HUES6 (cell line): ENCODE measurements around the gene WNT1.

Experiments
- H3K27ac ChIP-seq: 2 replicates; pipeline ENCODE4 v1.7.0; 2013; ENCODE audit warnings: low read depth, mild to moderate bottlenecking, low read length, inconsistent platforms
- H3K27me3 ChIP-seq: 2 replicates; pipeline ENCODE4 v1.6.1; 2013; ENCODE audit warnings: low read length; ENCODE audit not compliant: control insufficient read depth, insufficient read depth
- H3K36me3 ChIP-seq: 2 replicates; pipeline ENCODE4 v1.6.1; 2013; ENCODE audit warnings: low read length; ENCODE audit not compliant: control insufficient read depth, insufficient read depth
- H3K4me1 ChIP-seq: 2 replicates; pipeline ENCODE4 v1.6.1; 2013; ENCODE audit warnings: low read length; ENCODE audit not compliant: control insufficient read depth, insufficient read depth
- H3K4me3 ChIP-seq: 2 replicates; pipeline ENCODE4 v1.5.1; 2013; ENCODE audit warnings: low read depth, low read length
- H3K9ac ChIP-seq: one replicate; pipeline ENCODE4 v1.6.1; 2013; ENCODE audit warnings: mild to moderate bottlenecking, low read length
- H3K9me3 ChIP-seq: 2 replicates; pipeline ENCODE4 v1.6.1; 2013; ENCODE audit warnings: low read depth, low read length; ENCODE audit not compliant: control insufficient read depth, insufficient read depth

The WNT1 gene

DNA sequence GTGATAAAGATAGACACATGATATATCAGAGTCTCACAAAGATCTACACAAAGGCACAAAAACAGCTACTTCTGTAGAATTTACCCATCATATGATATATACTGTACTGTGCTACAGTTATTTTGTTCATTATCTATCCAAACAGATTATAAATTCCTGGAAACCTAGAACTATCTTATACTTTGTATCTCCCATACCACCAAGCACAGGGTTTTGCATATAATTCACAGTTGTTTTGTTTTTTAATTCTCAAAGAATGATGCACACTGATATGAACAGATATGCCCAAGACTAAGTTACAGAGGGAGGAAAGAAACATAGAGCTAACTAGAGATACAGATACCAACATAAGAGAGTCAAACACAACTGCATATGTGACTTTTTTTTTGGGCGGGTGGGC lies 37.1 kb downstream of the WNT1 start:
- Histone ChIP-seq H3K27ac (no peak overlapping the region), H3K4me3 (no peak overlapping the region), H3K9me3 (no peaks in the 10 kb centered on the region), H3K9ac (no peak overlapping the region), H3K27me3 (no peaks in the 10 kb centered on the region), H3K4me1 (peaks cover 12% of the 10 kb centered on the region), H3K36me3 (peaks cover 11% of the 10 kb centered on the region)

- peaks cover 17% of the 10 kb centered on the region for H3K36me3 ChIP-seq
- H3K4me1 ChIP-seq, result peaks cover 12% of the 10 kb centered on the region
- H3K27me3 ChIP-seq, result no peaks in the 10 kb centered on the region
- H3K27ac ChIP-seq, result peak overlapping the region; percentile 69; the same call in 1 of the 2 replicates
- peak overlapping the region; percentile 96 for H3K9ac ChIP-seq
- H3K4me3 ChIP-seq, result peak overlapping the region; percentile 87
- no peaks in the 10 kb centered on the region for H3K9me3 ChIP-seq
These were observed 39.8 kb downstream of the WNT1 start for GRCh38 chr12:49017891-49018260.

- H3K36me3 ChIP-seq, result peaks cover 24% of the 10 kb centered on the region
- H3K9ac ChIP-seq, result peak within 1 kb of the TSS; percentile 96
- H3K4me1 ChIP-seq, result peaks cover 12% of the 10 kb centered on the region
- H3K4me3 ChIP-seq, result peak within 1 kb of the TSS; percentile 87
- H3K27ac ChIP-seq, result peak within 1 kb of the TSS; percentile 85
- no peaks in the 10 kb centered on the region for H3K27me3 ChIP-seq
- no peaks in the 10 kb centered on the region for H3K9me3 ChIP-seq
These were observed 40.4 kb downstream of the WNT1 start, which contains the start of gene PRKAG1 for GRCh38 chr12:49018261-49019119. TSS of gene PRKAG1 (minus strand) at chr12:49018776. CDS start at chr12:49018740, 36 bp downstream.

DNA sequence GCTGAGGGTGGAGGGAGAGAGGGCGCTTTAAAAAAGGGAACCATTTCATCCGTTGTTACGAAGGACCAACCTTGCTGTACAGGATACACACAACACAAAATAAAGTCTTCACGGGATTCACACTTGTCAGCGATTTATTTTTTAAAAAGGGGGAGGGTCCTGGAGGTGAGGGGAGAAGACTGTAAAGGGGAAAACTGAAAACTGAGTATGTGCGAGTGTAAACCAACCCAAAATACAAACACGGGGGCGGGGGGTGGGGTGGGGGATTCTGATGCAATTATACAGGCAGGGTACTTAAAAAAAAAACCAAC lies 41.0 kb downstream of the WNT1 start:
- H3K36me3 ChIP-seq, result peaks cover 29% of the 10 kb centered on the region
- H3K27me3 ChIP-seq, result no peaks in the 10 kb centered on the region
- H3K9ac ChIP-seq, result peak overlapping the region; percentile 89
- H3K4me1 ChIP-seq, result peaks cover 12% of the 10 kb centered on the region
- peak overlapping the region; percentile 85 for H3K27ac ChIP-seq
- H3K9me3 ChIP-seq, result no peaks in the 10 kb centered on the region
- H3K4me3 ChIP-seq, result peak overlapping the region; percentile 87

GRCh38 chr12:49019443-49020324 lies 41.6 kb downstream of the WNT1 start:
- H3K9ac ChIP-seq, result peak overlapping the region; percentile 56
- no peaks in the 10 kb centered on the region for H3K9me3 ChIP-seq
- H3K4me3 ChIP-seq, result peak overlapping the region; percentile 87
- H3K4me1 ChIP-seq, result peaks cover 12% of the 10 kb centered on the region
- peaks cover 35% of the 10 kb centered on the region for H3K36me3 ChIP-seq
- no peaks in the 10 kb centered on the region for H3K27me3 ChIP-seq
- peak overlapping the region; percentile 85; the same call in 1 of the 2 replicates for H3K27ac ChIP-seq

DNA sequence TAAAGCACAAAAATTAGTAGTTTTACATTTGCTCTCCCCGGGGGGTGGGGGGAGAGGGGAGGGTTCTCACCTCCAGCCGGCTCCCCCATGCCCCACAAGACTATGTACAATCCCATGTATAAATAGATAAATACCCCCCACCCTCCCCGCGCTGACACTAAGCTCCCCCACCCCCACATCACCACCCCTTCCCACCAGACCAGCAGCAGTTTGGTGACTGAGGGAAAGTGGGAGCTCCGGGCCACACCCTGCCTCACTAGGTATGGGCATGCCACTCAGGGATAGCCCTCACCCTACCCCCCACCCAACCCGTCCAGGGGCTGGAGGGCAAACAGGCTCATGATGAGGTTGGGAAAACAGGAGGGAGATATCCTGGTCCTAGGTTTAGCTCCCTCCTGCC lies 42.3 kb downstream of the WNT1 start:
- H3K9me3 ChIP-seq, result no peaks in the 10 kb centered on the region

GRCh38 chr12:49021292-49021915 lies 43.3 kb downstream of the WNT1 start:
- Histone ChIP-seq H3K9me3 (no peaks in the 10 kb centered on the region), H3K27me3 (no peaks in the 10 kb centered on the region), H3K4me3 (no peak overlapping the region), H3K36me3 (peaks cover 53% of the 10 kb centered on the region), H3K27ac (no peak overlapping the region), H3K9ac (no peak overlapping the region), H3K4me1 (peaks cover 12% of the 10 kb centered on the region)

More for the DNA sequence above, 42.3 kb downstream of the WNT1 start:
- no peak overlapping the region for H3K27ac ChIP-seq
- H3K36me3 ChIP-seq, result peaks cover 43% of the 10 kb centered on the region
- H3K27me3 ChIP-seq, result no peaks in the 10 kb centered on the region
- H3K4me1 ChIP-seq, result peaks cover 12% of the 10 kb centered on the region
- H3K9ac ChIP-seq, result no peak overlapping the region
- H3K4me3 ChIP-seq, result no peak overlapping the region

- H3K27me3 ChIP-seq, result no peaks in the 10 kb centered on the region
- H3K36me3 ChIP-seq, result peaks cover 65% of the 10 kb centered on the region
- no peak overlapping the region for H3K4me3 ChIP-seq
- no peaks in the 10 kb centered on the region for H3K9me3 ChIP-seq
- peaks cover 9% of the 10 kb centered on the region for H3K4me1 ChIP-seq
- no peak overlapping the region for H3K27ac ChIP-seq
- H3K9ac ChIP-seq, result no peak overlapping the region
These were observed 44.5 kb downstream of the WNT1 start for GRCh38 chr12:49022558-49023178.

- H3K36me3 ChIP-seq, result peaks cover 77% of the 10 kb centered on the region
- H3K9me3 ChIP-seq, result no peaks in the 10 kb centered on the region
- no peak overlapping the region for H3K4me3 ChIP-seq
- H3K27me3 ChIP-seq, result no peaks in the 10 kb centered on the region
- H3K27ac ChIP-seq, result no peak overlapping the region
- H3K4me1 ChIP-seq, result peaks cover 7% of the 10 kb centered on the region; the same call in 1 of the 2 replicates
- no peak overlapping the region for H3K9ac ChIP-seq
These were observed 45.7 kb downstream of the WNT1 start for GRCh38 chr12:49023812-49024211.

DNA sequence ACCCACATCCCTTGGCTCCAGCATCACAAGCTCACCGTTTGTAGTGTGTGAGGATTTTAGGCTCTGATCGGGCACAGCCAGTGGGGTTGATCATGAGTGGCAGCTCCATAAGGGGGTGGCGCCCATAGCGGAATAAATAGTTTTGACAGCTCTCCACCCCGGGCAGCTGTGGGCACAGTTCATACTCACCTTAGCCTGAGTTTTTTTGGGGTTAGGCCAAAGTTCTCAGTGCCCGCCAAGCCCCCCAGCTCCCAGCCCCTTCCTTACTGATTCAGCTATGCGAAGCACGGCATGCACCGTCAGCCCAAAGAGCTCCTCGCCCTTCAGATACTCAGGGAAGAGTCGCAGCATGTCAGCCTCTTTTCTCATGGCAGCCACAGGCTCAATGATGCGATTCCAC lies 46.4 kb downstream of the WNT1 start:
- Histone ChIP-seq H3K27ac (no peak overlapping the region), H3K27me3 (no peaks in the 10 kb centered on the region), H3K36me3 (peaks cover 84% of the 10 kb centered on the region), H3K4me3 (no peak overlapping the region), H3K9ac (no peak overlapping the region), H3K9me3 (no peaks in the 10 kb centered on the region), H3K4me1 (peaks cover 4% of the 10 kb centered on the region; the same call in 1 of the 2 replicates)
